Measurements from ENCODE around the gene GIMD1.
A peak's percentile ranks its signal among the peaks of the same experiment; 100 is the strongest.

The GIMD1 gene

GRCh38 chr4:106333186-106333585 is 35.4 kb downstream of the GIMD1 start:
- H3K9me2 ChIP-seq (replicated peaks; ENCODE audit: insufficient read depth, low read length) = no peaks in the 10 kb centered on the region
- no peaks in the 10 kb centered on the region; the same call in 1 of the 2 replicates for H3F3A ChIP-seq (ENCODE audit: insufficient read depth, low read length)
- no peaks in the 10 kb centered on the region for H3K4me1 ChIP-seq (ENCODE audit: low read length)
- no peak overlapping the region for H3K4me2 ChIP-seq (ENCODE audit: low read depth, low read length)
- peaks cover 3% of the 10 kb centered on the region; the same call in 1 of the 2 replicates for H3K79me2 ChIP-seq (ENCODE audit: low read length)
- no peak overlapping the region for H3K27ac ChIP-seq (ENCODE audit: low read length)
- no peaks in the 10 kb centered on the region for H3K9me3 ChIP-seq (replicated peaks; ENCODE audit: insufficient read depth, low read length)
- no peak overlapping the region for H3K9ac ChIP-seq (ENCODE audit: low read length)
- H3K27me3 ChIP-seq (replicated peaks; ENCODE audit: insufficient read depth, low read length) = no peaks in the 10 kb centered on the region
- no peak overlapping the region for H3K4me3 ChIP-seq (ENCODE audit: low read length)
- DNase-seq = no peak
- no peak overlapping the region for H2AFZ ChIP-seq (ENCODE audit: low read length)
- TF ChIP-seq EZH2phosphoT487 (IDR thresholded peaks at IDR 0.05; ENCODE audit: low read length) (no peak), CTCF (IDR thresholded peaks at IDR 0.05; ENCODE audit: low read length) (no peak)
- peaks cover 9% of the 10 kb centered on the region; the same call in 1 of the 2 replicates for H3K36me3 ChIP-seq (replicated peaks; ENCODE audit: insufficient read depth, low read length)
- no peaks in the 10 kb centered on the region for H4K20me1 ChIP-seq (ENCODE audit: insufficient read depth, low read length)

GRCh38 chr4:106329041-106329618 is 39.4 kb downstream of the GIMD1 start:
- Histone ChIP-seq H3K79me2 (ENCODE audit: low read length) (peaks cover 7% of the 10 kb centered on the region; the same call in 1 of the 2 replicates), H3K36me3 (replicated peaks; ENCODE audit: insufficient read depth, low read length) (peaks cover 7% of the 10 kb centered on the region; the same call in 1 of the 2 replicates), H3K27me3 (replicated peaks; ENCODE audit: insufficient read depth, low read length) (no peaks in the 10 kb centered on the region), H4K20me1 (ENCODE audit: insufficient read depth, low read length) (no peaks in the 10 kb centered on the region), H3F3A (ENCODE audit: insufficient read depth, low read length) (no peaks in the 10 kb centered on the region), H2AFZ (ENCODE audit: low read length) (no peak overlapping the region), H3K4me1 (ENCODE audit: low read length) (no peaks in the 10 kb centered on the region), H3K27ac (ENCODE audit: low read length) (no peak overlapping the region), H3K9me2 (replicated peaks; ENCODE audit: insufficient read depth, low read length) (no peaks in the 10 kb centered on the region), H3K9ac (ENCODE audit: low read length) (no peak overlapping the region), H3K4me2 (ENCODE audit: low read depth, low read length) (no peak overlapping the region), H3K9me3 (replicated peaks; ENCODE audit: insufficient read depth, low read length) (no peaks in the 10 kb centered on the region), H3K4me3 (ENCODE audit: low read length) (no peak overlapping the region)
- TF ChIP-seq EZH2 (optimal IDR thresholded peaks at IDR 0.05; ENCODE audit: low read depth, low read length) (no peak), EZH2phosphoT487 (IDR thresholded peaks at IDR 0.05; ENCODE audit: low read length) (no peak), CTCF (IDR thresholded peaks at IDR 0.05; ENCODE audit: low read length) (peak; percentile 59)
- DNase-seq = peak; percentile 29

GRCh38 chr4:106325800-106326199 is 42.8 kb downstream of the GIMD1 start:
- no peaks in the 10 kb centered on the region for H4K20me1 ChIP-seq (ENCODE audit: insufficient read depth, low read length)
- H3K9me2 ChIP-seq (replicated peaks; ENCODE audit: insufficient read depth, low read length) = no peaks in the 10 kb centered on the region
- H3K4me1 ChIP-seq (ENCODE audit: low read length) = no peaks in the 10 kb centered on the region
- peaks cover 18% of the 10 kb centered on the region for H3K79me2 ChIP-seq (ENCODE audit: low read length)
- H3K27me3 ChIP-seq (replicated peaks; ENCODE audit: insufficient read depth, low read length) = no peaks in the 10 kb centered on the region
- TF ChIP-seq EZH2 (optimal IDR thresholded peaks at IDR 0.05; ENCODE audit: low read depth, low read length) (no peak), EZH2phosphoT487 (IDR thresholded peaks at IDR 0.05; ENCODE audit: low read length) (no peak), CTCF (IDR thresholded peaks at IDR 0.05; ENCODE audit: low read length) (no peak)
- no peak for DNase-seq
- H3K9ac ChIP-seq (ENCODE audit: low read length) = no peak overlapping the region
- no peaks in the 10 kb centered on the region for H3F3A ChIP-seq (ENCODE audit: insufficient read depth, low read length)
- no peak overlapping the region for H3K27ac ChIP-seq (ENCODE audit: low read length)
- no peak overlapping the region for H2AFZ ChIP-seq (ENCODE audit: low read length)
- H3K4me3 ChIP-seq (ENCODE audit: low read length) = no peak overlapping the region
- peaks cover 7% of the 10 kb centered on the region; the same call in 1 of the 2 replicates for H3K36me3 ChIP-seq (replicated peaks; ENCODE audit: insufficient read depth, low read length)
- no peak overlapping the region for H3K4me2 ChIP-seq (ENCODE audit: low read depth, low read length)
- no peaks in the 10 kb centered on the region for H3K9me3 ChIP-seq (replicated peaks; ENCODE audit: insufficient read depth, low read length)
